Measurements from ENCODE around the gene RAI14. TPM values are rescaled to one million over a fixed set of nuclear protein-coding genes. Genes with fewer than 3 reads are reported as not detected.

The RAI14 gene
- total and polyA plus RNA-seq, 7 experiments from 2014 or later, result 0.32 to 0.98 (median 0.89) TPM; not detected in 4

DNA sequence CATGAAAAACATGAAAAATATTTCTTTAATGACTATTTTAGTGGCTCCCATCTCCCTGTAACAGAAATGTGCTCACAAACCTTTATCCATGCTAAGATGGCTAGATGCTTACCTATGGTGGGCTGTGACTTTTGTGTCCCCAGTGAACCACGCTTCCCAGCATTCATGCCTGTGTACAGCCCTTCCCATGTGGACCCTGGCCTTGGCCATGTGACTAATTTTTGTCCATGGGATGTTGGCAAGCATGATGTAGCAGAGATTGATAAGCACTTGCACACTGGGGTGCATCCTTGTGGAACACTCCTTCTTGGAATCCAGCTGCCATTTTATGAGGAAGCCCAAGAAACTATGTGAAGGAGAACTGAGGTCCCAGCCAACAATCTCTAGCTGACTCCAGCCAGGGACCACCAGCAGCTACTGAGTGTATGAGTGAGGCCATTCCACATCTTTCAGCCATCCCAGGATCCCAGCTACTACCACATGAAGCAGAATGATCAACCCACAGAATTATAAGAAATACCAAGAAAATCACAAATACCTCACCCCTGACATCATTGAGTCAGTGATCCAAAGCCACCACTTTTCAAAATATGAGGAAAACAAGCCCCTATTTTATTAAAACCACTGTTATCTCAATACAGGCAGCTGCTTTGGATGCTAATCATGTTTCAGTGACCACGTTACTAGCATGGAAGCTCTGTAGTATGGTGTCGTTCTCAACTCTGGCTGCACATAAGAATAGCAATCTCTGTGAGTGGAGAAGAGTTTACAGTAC is 16.1 kb upstream of the RAI14 start:
- Histone ChIP-seq H3K4me1 (ENCODE audit: control insufficient read depth in 2 of 2, insufficient read depth in 2 of 2, low read length in 2 of 2) (no peaks in the 10 kb centered on the region), H3K4me3 (ENCODE audit: low read length) (no peak overlapping the region), H3K27ac (ENCODE audit: low read depth, low read length) (no peak overlapping the region), H3K36me3 (ENCODE audit: control insufficient read depth in 2 of 3, insufficient read depth in 3 of 3, low read length in 3 of 3) (no peaks in the 10 kb centered on the region), H3K9me3 (ENCODE audit: control insufficient read depth in 2 of 3, low read length in 3 of 3) (no peaks in the 10 kb centered on the region), H3K27me3 (ENCODE audit: control insufficient read depth in 2 of 2, insufficient read depth in 2 of 2, low read length in 2 of 2) (no peaks in the 10 kb centered on the region)
- ATAC-seq, result no peak
- peaks cover 5 to 25% (median 20%) of the 10 kb centered on the region in 5 donors for H3K27me3 Mint-ChIP-seq
- POLR2A ChIA-PET, result no interaction called here
- intact Hi-C loops (cut with micrococcal nuclease), result no loop called here
- no peak overlapping the region for H3K27ac Mint-ChIP-seq
- DNase-seq, result no peak
- H3K36me3 Mint-ChIP-seq, result no peaks in the 10 kb centered on the region
- H3K4me1 Mint-ChIP-seq, result no peaks in the 10 kb centered on the region
- H3K9me3 Mint-ChIP-seq, result peaks cover 0 to 10% (median 4%) of the 10 kb centered on the region in 11 donors
- H3K4me3 Mint-ChIP-seq, result no peak overlapping the region
- CTCF ChIA-PET, result no interaction called here

DNA sequence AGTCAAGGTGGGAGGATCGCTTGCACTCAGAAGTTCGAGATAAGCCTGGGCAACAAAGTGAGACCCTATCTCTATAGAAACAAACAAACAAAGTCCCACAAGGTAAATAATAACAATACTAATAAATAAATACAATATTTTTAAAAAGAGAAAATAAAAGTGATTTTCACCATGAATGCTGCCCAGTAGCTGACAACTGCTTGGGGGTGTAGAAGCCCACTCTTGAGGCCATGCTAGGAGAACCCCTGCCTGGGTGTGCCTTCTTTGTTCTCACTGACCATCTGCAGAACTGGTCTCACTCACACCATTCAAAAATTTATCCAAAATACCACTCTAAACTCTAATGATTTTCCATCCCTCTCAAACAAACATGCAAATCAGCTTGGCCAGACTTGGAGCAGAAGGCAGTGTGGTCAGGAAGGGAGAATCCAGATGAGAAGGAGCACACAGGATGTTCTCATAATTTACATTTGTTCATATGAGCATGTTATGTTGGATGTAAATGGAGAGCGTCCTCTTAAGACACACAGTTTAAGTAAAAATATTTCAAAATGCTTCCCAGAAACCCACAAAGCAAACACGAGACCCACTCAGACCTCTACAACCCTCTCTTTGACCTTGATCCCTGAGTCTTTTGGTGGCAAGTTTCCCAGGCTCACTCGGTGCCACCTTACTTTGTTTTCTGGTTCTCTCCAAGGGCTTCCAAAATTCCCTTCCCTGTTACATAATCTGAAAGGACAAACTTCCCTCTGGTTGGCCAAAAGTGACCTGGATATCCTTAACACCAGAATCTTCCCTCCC is 7.9 kb upstream of the RAI14 start:
- Histone ChIP-seq H3K9me3 (ENCODE audit: control insufficient read depth in 2 of 3, low read length in 3 of 3) (no peaks in the 10 kb centered on the region), H3K27me3 (ENCODE audit: control insufficient read depth in 2 of 2, insufficient read depth in 2 of 2, low read length in 2 of 2) (peaks cover 0 to 3% of the 10 kb centered on the region in 2 donors), H3K4me1 (ENCODE audit: control insufficient read depth in 2 of 2, insufficient read depth in 2 of 2, low read length in 2 of 2) (no peaks in the 10 kb centered on the region), H3K36me3 (ENCODE audit: control insufficient read depth in 2 of 3, insufficient read depth in 3 of 3, low read length in 3 of 3) (no peaks in the 10 kb centered on the region), H3K4me3 (ENCODE audit: low read length) (no peak overlapping the region), H3K27ac (ENCODE audit: low read depth, low read length) (no peak overlapping the region)
- Mint-ChIP-seq H3K4me3 (no peak overlapping the region), H3K9me3 (peaks cover 0 to 4% (median 0%) of the 10 kb centered on the region in 11 donors), H3K27ac (no peak overlapping the region), H3K27me3 (peaks cover 21 to 45% (median 32%) of the 10 kb centered on the region in 5 donors), H3K36me3 (peaks cover 0 to 3% (median 0%) of the 10 kb centered on the region in 5 donors), H3K4me1 (peaks cover 0 to 1% (median 0%) of the 10 kb centered on the region in 7 donors)
- ChIA-PET CTCF (no interaction called here), POLR2A (no interaction called here)
- intact Hi-C loops (cut with micrococcal nuclease), result no loop called here
- DNase-seq (no peak), ATAC-seq (no peak)

DNA sequence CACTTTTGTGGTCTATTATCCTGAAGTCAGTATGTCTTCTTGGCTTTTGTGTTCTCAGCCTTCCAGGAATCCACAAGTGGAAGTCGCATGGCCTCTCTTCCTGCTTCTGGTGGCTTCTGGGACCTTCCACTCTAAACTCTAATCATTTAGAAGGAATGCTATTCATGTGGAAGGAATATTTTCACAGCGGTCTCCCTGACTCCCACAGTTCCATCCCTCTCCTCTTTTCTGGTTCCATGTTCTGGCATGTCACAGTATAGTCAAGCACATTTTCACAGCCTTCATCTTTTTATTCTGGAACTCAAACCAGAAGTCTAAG is 7.3 kb upstream of the RAI14 start:
- no peak overlapping the region for H3K4me3 Mint-ChIP-seq

DNA sequence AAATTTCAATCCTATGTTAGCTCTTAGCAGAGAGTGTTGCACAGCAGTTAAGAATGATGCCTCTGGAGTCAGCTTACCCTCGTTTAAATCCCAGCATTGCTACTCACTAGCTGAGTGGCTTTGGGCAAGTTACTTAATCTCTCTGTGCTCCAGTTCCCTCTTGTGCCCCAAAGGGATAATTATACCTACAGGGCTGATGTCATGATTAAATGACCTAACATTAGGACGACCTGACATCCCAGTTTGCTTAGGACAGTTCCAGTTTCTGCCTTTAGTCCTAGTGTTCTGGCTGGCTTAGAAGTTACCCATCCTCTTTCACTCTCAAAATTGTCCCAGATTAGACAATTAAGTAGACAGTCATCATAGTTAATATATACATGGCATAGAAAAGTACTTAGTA is 4.3 kb upstream of the RAI14 start:
- intact Hi-C loops (cut with micrococcal nuclease), result loop anchor here (5.0 to 10.0 kb wide), 2 partner anchors 243 to 654 kb away; no protein-coding TSS in a partner anchor
- Mint-ChIP-seq H3K36me3 (peaks cover 0 to 4% (median 2%) of the 10 kb centered on the region in 5 donors), H3K4me3 (no peak overlapping the region), H3K27ac (no peak overlapping the region), H3K4me1 (peaks cover 9 to 14% (median 12%) of the 10 kb centered on the region in 7 donors), H3K27me3 (peaks cover 16 to 47% (median 22%) of the 10 kb centered on the region in 5 donors), H3K9me3 (peaks cover 0 to 4% (median 0%) of the 10 kb centered on the region in 11 donors)
- Histone ChIP-seq H3K4me1 (ENCODE audit: control insufficient read depth in 2 of 2, insufficient read depth in 2 of 2, low read length in 2 of 2) (no peaks in the 10 kb centered on the region), H3K27me3 (ENCODE audit: control insufficient read depth in 2 of 2, insufficient read depth in 2 of 2, low read length in 2 of 2) (peaks cover 0 to 3% of the 10 kb centered on the region in 2 donors), H3K36me3 (ENCODE audit: control insufficient read depth in 2 of 3, insufficient read depth in 3 of 3, low read length in 3 of 3) (no peaks in the 10 kb centered on the region), H3K9me3 (ENCODE audit: control insufficient read depth in 2 of 3, low read length in 3 of 3) (no peaks in the 10 kb centered on the region), H3K4me3 (ENCODE audit: low read length) (no peak overlapping the region), H3K27ac (ENCODE audit: low read depth, low read length) (no peak overlapping the region)
- ATAC-seq, result no peak
- POLR2A ChIA-PET, result no interaction called here
- no peak for DNase-seq
- CTCF ChIA-PET, result no interaction called here

More for the DNA sequence above, 7.3 kb upstream of the RAI14 start:
- no peak overlapping the region for H3K4me3 ChIP-seq (ENCODE audit: low read length)
- Mint-ChIP-seq H3K27ac (no peak overlapping the region), H3K36me3 (peaks cover 0 to 3% (median 0%) of the 10 kb centered on the region in 5 donors), H3K4me1 (peaks cover 0 to 1% (median 0%) of the 10 kb centered on the region in 7 donors), H3K27me3 (peaks cover 18 to 39% (median 31%) of the 10 kb centered on the region in 5 donors), H3K9me3 (peaks cover 0 to 4% (median 0%) of the 10 kb centered on the region in 11 donors)
- ATAC-seq (no peak), DNase-seq (no peak)
- H3K36me3 ChIP-seq (ENCODE audit: control insufficient read depth in 2 of 3, insufficient read depth in 3 of 3, low read length in 3 of 3), result no peaks in the 10 kb centered on the region
- H3K27me3 ChIP-seq (ENCODE audit: control insufficient read depth in 2 of 2, insufficient read depth in 2 of 2, low read length in 2 of 2), result peaks cover 0 to 3% of the 10 kb centered on the region in 2 donors
- no peak overlapping the region for H3K27ac ChIP-seq (ENCODE audit: low read depth, low read length)
- H3K9me3 ChIP-seq (ENCODE audit: control insufficient read depth in 2 of 3, low read length in 3 of 3), result no peaks in the 10 kb centered on the region
- intact Hi-C loops (cut with micrococcal nuclease), result no loop called here
- no peaks in the 10 kb centered on the region for H3K4me1 ChIP-seq (ENCODE audit: control insufficient read depth in 2 of 2, insufficient read depth in 2 of 2, low read length in 2 of 2)
- ChIA-PET CTCF (no interaction called here), POLR2A (no interaction called here)

DNA sequence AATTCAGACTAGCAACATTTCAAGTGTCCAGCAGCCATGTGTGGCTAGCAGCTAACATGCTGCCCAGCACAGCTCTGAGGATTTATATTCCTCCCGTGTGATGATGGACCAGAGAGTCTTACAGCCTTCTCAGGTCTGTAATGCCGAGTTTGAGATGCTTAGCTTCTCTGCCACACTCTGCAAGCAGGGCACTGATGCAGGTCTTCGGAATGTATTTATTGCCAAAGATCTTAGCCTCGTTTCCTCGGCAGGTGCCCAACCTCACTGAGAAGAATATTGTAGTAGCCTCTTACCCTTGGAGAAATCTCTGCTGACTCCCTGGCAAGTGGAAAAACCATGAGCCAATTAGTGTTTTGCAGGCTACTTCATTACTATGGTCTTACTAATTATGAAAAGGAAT is 3.7 kb upstream of the RAI14 start:
- no peak overlapping the region for H3K27ac Mint-ChIP-seq
- H3K27me3 Mint-ChIP-seq, result peaks cover 13 to 51% (median 22%) of the 10 kb centered on the region in 5 donors
- no peak overlapping the region for H3K4me3 Mint-ChIP-seq
- H3K36me3 ChIP-seq (ENCODE audit: control insufficient read depth in 2 of 3, insufficient read depth in 3 of 3, low read length in 3 of 3), result no peaks in the 10 kb centered on the region
- peaks cover 0 to 1% of the 10 kb centered on the region in 2 donors for H3K27me3 ChIP-seq (ENCODE audit: control insufficient read depth in 2 of 2, insufficient read depth in 2 of 2, low read length in 2 of 2)
- DNase-seq (no peak), ATAC-seq (no peak)
- no peak overlapping the region for H3K4me3 ChIP-seq (ENCODE audit: low read length)
- no peaks in the 10 kb centered on the region for H3K9me3 ChIP-seq (ENCODE audit: control insufficient read depth in 2 of 3, low read length in 3 of 3)
- CTCF ChIA-PET, result no interaction called here
- peaks cover 3 to 5% of the 10 kb centered on the region in 2 donors for H3K4me1 ChIP-seq (ENCODE audit: control insufficient read depth in 2 of 2, insufficient read depth in 2 of 2, low read length in 2 of 2)
- peaks cover 0 to 4% (median 0%) of the 10 kb centered on the region in 11 donors for H3K9me3 Mint-ChIP-seq
- peaks cover 0 to 4% (median 2%) of the 10 kb centered on the region in 5 donors for H3K36me3 Mint-ChIP-seq
- H3K27ac ChIP-seq (ENCODE audit: low read depth, low read length), result no peak overlapping the region
- peaks cover 9 to 19% (median 15%) of the 10 kb centered on the region in 7 donors for H3K4me1 Mint-ChIP-seq
- intact Hi-C loops (cut with micrococcal nuclease), result loop anchor here (5.0 to 10.0 kb wide), 2 partner anchors 242 to 655 kb away; no protein-coding TSS in a partner anchor
- POLR2A ChIA-PET, result no interaction called here

DNA sequence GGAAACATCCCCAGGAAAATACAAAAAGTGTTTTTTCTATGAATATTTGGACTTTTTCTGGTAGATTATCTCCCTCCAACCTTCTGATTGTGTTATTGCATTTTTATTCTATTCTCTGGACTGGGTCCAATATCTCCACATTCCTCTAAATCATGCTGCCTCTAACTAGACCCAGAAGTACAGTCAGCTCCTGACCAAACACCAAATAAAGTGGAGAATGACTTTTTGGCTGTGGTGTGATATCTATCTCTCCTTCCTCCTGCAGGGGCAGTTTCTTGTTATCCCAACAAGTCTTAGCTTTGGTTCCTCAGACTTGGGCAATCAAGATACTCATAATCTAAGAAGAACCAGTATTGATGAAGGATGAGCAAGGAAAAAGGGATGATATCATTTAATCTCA is 3.2 kb upstream of the RAI14 start:
- H3K4me3 Mint-ChIP-seq, result no peak overlapping the region
- H3K36me3 Mint-ChIP-seq, result peaks cover 0 to 4% (median 2%) of the 10 kb centered on the region in 5 donors
- no peak for DNase-seq
- POLR2A ChIA-PET, result no interaction called here
- intact Hi-C loops (cut with micrococcal nuclease), result loop anchor here (5.0 to 10.0 kb wide), 2 partner anchors 242 to 656 kb away; no protein-coding TSS in a partner anchor
- H3K4me1 Mint-ChIP-seq, result peaks cover 12 to 23% (median 20%) of the 10 kb centered on the region in 7 donors
- Histone ChIP-seq H3K27ac (ENCODE audit: low read depth, low read length) (no peak overlapping the region), H3K4me3 (ENCODE audit: low read length) (no peak overlapping the region), H3K4me1 (ENCODE audit: control insufficient read depth in 2 of 2, insufficient read depth in 2 of 2, low read length in 2 of 2) (peaks cover 3 to 8% of the 10 kb centered on the region in 2 donors), H3K9me3 (ENCODE audit: control insufficient read depth in 2 of 3, low read length in 3 of 3) (no peaks in the 10 kb centered on the region), H3K27me3 (ENCODE audit: control insufficient read depth in 2 of 2, insufficient read depth in 2 of 2, low read length in 2 of 2) (peaks cover 0 to 6% of the 10 kb centered on the region in 2 donors), H3K36me3 (ENCODE audit: control insufficient read depth in 2 of 3, insufficient read depth in 3 of 3, low read length in 3 of 3) (no peaks in the 10 kb centered on the region)
- H3K9me3 Mint-ChIP-seq, result peaks cover 0 to 4% (median 0%) of the 10 kb centered on the region in 11 donors
- ATAC-seq, result no peak
- peaks cover 16 to 56% (median 27%) of the 10 kb centered on the region in 5 donors for H3K27me3 Mint-ChIP-seq
- CTCF ChIA-PET, result no interaction called here
- no peak overlapping the region for H3K27ac Mint-ChIP-seq
